K562 (cell line): Measurements from ENCODE around the gene CUL2. TPM values are rescaled to one million over a fixed set of nuclear protein-coding genes. Genes with fewer than 3 reads are reported as not detected.

ENCODE experiments used
- ARID3B ChIP-seq: fragments of 250-450 bp; sonication (Bioruptor Pico); IDR thresholded peaks from 2 replicates; pipeline ENCODE4 v1.4.0; 2020; ENCODE audit warnings: borderline replicate concordance
- BCLAF1 ChIP-seq, 2 experiments: fragments of 450-650 bp in 1 of 2; IDR thresholded peaks; 2 replicates each; pipeline ENCODE4 v1.6.1; 2011 to 2017; ENCODE audit warnings: low read depth in 2 of 2, antibody characterized with exemption in 1 of 2, borderline replicate concordance in 1 of 2, low read length in 1 of 2, mild to moderate bottlenecking in 1 of 2, mixed read lengths in 1 of 2; ENCODE audit not compliant: control insufficient read depth in 1 of 2
- FOXO4 ChIP-seq: fragments of 450-650 bp; formaldehyde crosslinking; IDR thresholded peaks from 2 replicates; pipeline ENCODE4 v1.4.0; 2020; ENCODE audit warnings: mild to moderate bottlenecking, moderate library complexity
- MTA2 ChIP-seq: fragments of 450-650 bp; IDR thresholded peaks from 2 replicates; pipeline ENCODE4 v1.6.1; 2016; ENCODE audit warnings: low read depth
- RERE ChIP-seq: sonication (generic); formaldehyde crosslinking; IDR thresholded peaks from 2 replicates; pipeline ENCODE4 v1.8.0; 2023; ENCODE audit warnings: missing genetic modification reagents, mild to moderate bottlenecking, borderline replicate concordance
- TCF7 ChIP-seq: sonication (generic); IDR thresholded peaks from 2 replicates; pipeline ENCODE4 v1.6.1; 2016; ENCODE audit warnings: antibody characterized with exemption, borderline replicate concordance
- TGIF2 ChIP-seq: sonication (generic); formaldehyde crosslinking; IDR thresholded peaks from 2 replicates; pipeline ENCODE4 v1.8.1; 2022; ENCODE audit warnings: mild to moderate bottlenecking, missing genetic modification reagents, moderate library complexity
- ZNF143 ChIP-seq: sonication (generic); formaldehyde crosslinking; IDR thresholded peaks from 2 replicates; pipeline ENCODE4 v1.9.0; 2022; ENCODE audit warnings: mild to moderate bottlenecking, missing genetic modification reagents
- ZNF512 ChIP-seq: IDR thresholded peaks from 2 replicates; pipeline ENCODE4 v1.6.1; 2016; ENCODE audit warnings: missing genetic modification characterization, missing compliant biosample characterization
- ZNF668 ChIP-seq: fragments of 250-450 bp; sonication (Bioruptor Pico); IDR thresholded peaks from 2 replicates; pipeline ENCODE4 v1.8.0; 2022; ENCODE audit warnings: mild to moderate bottlenecking, inconsistent platforms
- polyA plus RNA-seq, 8 experiments: library from polyadenylated mRNA; depleted of rRNA in 4 of 8; stranded (reverse) in 5 of 8; unstranded in 3 of 8; fragments of >200 nt; fragmentation: Nextera tagmentation in 2 of 8; fragmentation: Illumina TruSeq in 1 of 8; extraction: Ambion mirVana in 2 of 8; extraction: Trizol in 1 of 8; gene quantifications; 2 replicates each; pipeline versions ENCODE4 v1.2.1 to v1.2.3, GENCODE V29; 2011 to 2014; ENCODE audit warnings: inconsistent platforms in 1 of 8, missing spikeins in 1 of 8
- total RNA-seq, 7 experiments: library from RNA; depleted of rRNA in 6 of 7; stranded (reverse); fragments of >200 nt in 6 of 7; fragmentation: Illumina TruSeq in 2 of 7; extraction: Trizol in 2 of 7; gene quantifications; 2 replicates each; pipeline versions ENCODE4 v1.2.1 to v1.2.3, GENCODE V29; 2011 to 2021; ENCODE audit warnings: low replicate concordance in 1 of 7

The CUL2 gene
- total and polyA plus RNA-seq, 9 of the 15 experiments (the other 6 are each of a cell fraction or from before 2014, with no cell fraction given), result 17.3 to 46.3 (median 41.2) TPM

GRCh38 chr10:35126530-35127288, 36.6 kb upstream of the CUL2 start, which contains the start of gene CREM (continued):
- TF ChIP-seq ZNF512 (tag) (no peak), ARID3B (no peak), TCF7 (0 out of 2 replicates have a peak, but pooled peaks have one; percentile 22), MTA2 (peak; percentile 24; the same call in 1 of the 2 replicates), ZNF668 (no peak), RERE (CRISPR knock-in tag) (no peak), ZNF143 (CRISPR knock-in tag) (no peak), BCLAF1 (IDR thresholded peaks at IDR 0.05; ENCODE audit: borderline replicate concordance in 1 of 2, control insufficient read depth in 1 of 2, low read depth in 2 of 2, low read length in 1 of 2) (0 out of 4 replicates have a peak, but pooled peaks of 1 of the 2 experiments have one; percentile 51), TGIF2 (0 out of 2 replicates have a peak, but pooled peaks have one; percentile 5), FOXO4 (CRISPR knock-in tag) (no peak)
